Body of pancreas (tissue), 4 donors: ENCODE data around the gene SIL1. TPM values are rescaled to one million over a fixed set of nuclear protein-coding genes. Genes with fewer than 3 reads are reported as not detected.

ENCODE experiments used
- ATAC-seq: fragments of 150-250 bp; one replicate; pipeline ENCODE4 v1.9.1; 2016
- DNase-seq, 4 donors: peaks; one replicate each; pipeline ENCODE4 v3.0.0-alpha.2; 2019
- H3K27ac ChIP-seq, 4 donors: fragments of 200-600 bp; sonication (generic); 1 replicate in 3 of 4; 2 replicates in 1 of 4; pipeline versions ENCODE4 v1.5.1 to v1.6.1; 2016 to 2019; ENCODE audit warnings: mild to moderate bottlenecking in 1 of 4, mixed read lengths in 1 of 4, moderate library complexity in 1 of 4
- H3K27me3 ChIP-seq, 2 donors: fragments of 200-600 bp; sonication (generic); one replicate each; pipeline ENCODE4 v1.6.0; 2016; ENCODE audit warnings: mild to moderate bottlenecking in 1 of 2
- H3K36me3 ChIP-seq, 2 donors: fragments of 200-600 bp; sonication (generic); replicated peaks in 1 of 2; 2 replicates each; pipeline ENCODE4 v1.5.1; 2016; ENCODE audit warnings: low read depth in 2 of 2; ENCODE audit not compliant: insufficient read depth in 1 of 2
- H3K4me1 ChIP-seq: fragments of 200-600 bp; sonication (generic); one replicate; pipeline ENCODE4 v1.6.0; 2016
- H3K4me3 ChIP-seq, 2 donors: fragments of 200-600 bp; sonication (generic); 1 replicate in 1 of 2; 2 replicates in 1 of 2; pipeline ENCODE4 v1.5.1; 2016 to 2019
- H3K9me3 ChIP-seq, 3 donors: fragments of 200-600 bp; sonication (generic); 1 replicate in 2 of 3; 2 replicates in 1 of 3; pipeline ENCODE4 v1.5.1; 2016
- CTCF ChIP-seq, 7 experiments: fragments of 450-650 bp in 4 of 7; fragments of 200-600 bp in 3 of 7; sonication (generic) in 3 of 7; IDR thresholded peaks; one replicate each; pipeline ENCODE4 v1.5.1; 2016 to 2019; ENCODE audit warnings: antibody characterized with exemption in 7 of 7
- POLR2A ChIP-seq, 3 donors: fragments of 450-650 bp; IDR thresholded peaks; one replicate each; pipeline ENCODE4 v1.6.1; 2016; ENCODE audit warnings: antibody characterized with exemption in 3 of 3, mild to moderate bottlenecking in 2 of 3
- WGBS, 2 donors: methylation state at CpG; one replicate each; pipeline ENCODE4 v1.1.5; 2017; 5-methylcytosine and 5-hydroxymethylcytosine counted together
- intact Hi-C: fragments of 100-400 bp; cut with DNase I; formaldehyde crosslinking; loops from one replicate; pipeline ENCODE4 v1.15.1; 2023
- total RNA-seq, 2 donors: library from RNA; depleted of rRNA; stranded (reverse); fragments of >200 nt; gene quantifications; one replicate each; pipeline ENCODE4 v1.1.0, GENCODE V29; 2016

Gene SIL1
- total RNA-seq, 2 donors from 2014 or later: 57.6 to 124 TPM

- ATAC-seq: no peak
- peak in 3 of 4 donors; percentile 14 to 55 (median 52) for DNase-seq
- H3K27me3 ChIP-seq: no peaks in the 10 kb centered on the region
- no peak for TF ChIP-seq CTCF (IDR thresholded peaks at IDR 0.05)
- TF ChIP-seq POLR2A (IDR thresholded peaks at IDR 0.05): no peak
- no peaks in the 10 kb centered on the region for H3K36me3 ChIP-seq
- peak overlapping the region in 3 of 4 donors; percentile 81 to 88 (median 82) for H3K27ac ChIP-seq
- H3K4me3 ChIP-seq: no peak overlapping the region
- H3K4me1 ChIP-seq: peaks cover 55% of the 10 kb centered on the region
- WGBS, 2 donors: 56 to 74% methylated on average over 12 of the region's 12 CpGs
- no peaks in the 10 kb centered on the region for H3K9me3 ChIP-seq
- intact Hi-C loops: no loop called here
Measured at GRCh38 chr5:138955013-138955660, 243.0 kb downstream of the SIL1 start.

GRCh38 chr5:138954257-138955012 is 243.7 kb downstream of the SIL1 start:
- Histone ChIP-seq H3K27ac (peak overlapping the region; percentile 44 to 88 (median 82)), H3K36me3 (no peaks in the 10 kb centered on the region), H3K9me3 (no peaks in the 10 kb centered on the region), H3K4me3 (no peak overlapping the region), H3K4me1 (peaks cover 62% of the 10 kb centered on the region), H3K27me3 (no peaks in the 10 kb centered on the region)
- TF ChIP-seq POLR2A (IDR thresholded peaks at IDR 0.05) (no peak), CTCF (IDR thresholded peaks at IDR 0.05) (no peak)
- ATAC-seq (no peak), DNase-seq (peak in 1 of 4 donors; percentile 30)
- intact Hi-C loops: no loop called here
- WGBS, 2 donors: 69 to 73% methylated on average over 3 to 4 of the region's 4 CpGs

GRCh38 chr5:138953387-138954256 is 244.5 kb downstream of the SIL1 start:
- Histone ChIP-seq H3K27ac (peak overlapping the region; percentile 44 to 88 (median 82)), H3K4me3 (no peak overlapping the region), H3K9me3 (no peaks in the 10 kb centered on the region), H3K27me3 (no peaks in the 10 kb centered on the region), H3K36me3 (no peaks in the 10 kb centered on the region), H3K4me1 (peaks cover 70% of the 10 kb centered on the region)
- no peak for TF ChIP-seq POLR2A (IDR thresholded peaks at IDR 0.05)
- TF ChIP-seq CTCF (IDR thresholded peaks at IDR 0.05): no peak
- WGBS, 2 donors: 32 to 71% methylated on average over 2 to 14 of the region's 14 CpGs
- ATAC-seq (peak; percentile 85), DNase-seq (peak; percentile 81 to 91 (median 90))
- intact Hi-C loops: no loop called here

GRCh38 chr5:138952962-138953361 is 245.2 kb downstream of the SIL1 start:
- 8 to 13% methylated on average over 4 to 6 of the region's 6 CpGs for WGBS, 2 donors
- peak; percentile 69 to 85 (median 80) for DNase-seq

More at GRCh38 chr5:138952962-138953361, 245.2 kb downstream of the SIL1 start:
- ATAC-seq: peak; percentile 51
- H3K36me3 ChIP-seq: no peaks in the 10 kb centered on the region
- TF ChIP-seq CTCF (IDR thresholded peaks at IDR 0.05) (no peak), POLR2A (IDR thresholded peaks at IDR 0.05) (no peak)
- intact Hi-C loops: no loop called here
- H3K9me3 ChIP-seq: no peaks in the 10 kb centered on the region
- peaks cover 77% of the 10 kb centered on the region for H3K4me1 ChIP-seq
- peak overlapping the region; percentile 44 to 88 (median 82) for H3K27ac ChIP-seq
- H3K4me3 ChIP-seq: no peak overlapping the region
- no peaks in the 10 kb centered on the region for H3K27me3 ChIP-seq
